ENCODE measurements around the gene ATR.
"Not testable (repeated sequence)": the region's sequence is repeated elsewhere in the genome, so short reads cannot be mapped to it uniquely, and the experiment has no call there.

The ATR gene

DNA sequence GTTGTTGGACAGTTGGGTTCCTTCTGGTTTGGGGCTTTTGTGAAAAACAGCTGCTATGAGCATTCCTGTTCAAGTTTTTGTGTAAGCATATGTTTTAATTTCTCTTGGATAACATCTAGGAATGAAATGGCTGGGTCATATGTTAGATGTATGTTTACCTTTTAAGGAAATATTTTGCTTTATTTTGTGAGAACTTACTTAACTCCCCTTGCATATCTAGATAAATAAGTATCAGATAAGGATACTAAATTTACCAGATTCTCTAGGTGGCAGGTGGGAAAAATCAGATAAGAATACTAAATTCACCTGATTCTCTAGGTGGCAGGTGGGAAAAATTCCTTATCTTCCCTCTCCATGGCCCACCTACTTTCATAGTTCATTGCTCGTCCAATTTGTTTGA is 16.6 kb upstream of the ATR start:
- DNase-seq (ENCODE audit: low read depth in 2 of 2, low spot score in 1 of 2), result no peak

DNA sequence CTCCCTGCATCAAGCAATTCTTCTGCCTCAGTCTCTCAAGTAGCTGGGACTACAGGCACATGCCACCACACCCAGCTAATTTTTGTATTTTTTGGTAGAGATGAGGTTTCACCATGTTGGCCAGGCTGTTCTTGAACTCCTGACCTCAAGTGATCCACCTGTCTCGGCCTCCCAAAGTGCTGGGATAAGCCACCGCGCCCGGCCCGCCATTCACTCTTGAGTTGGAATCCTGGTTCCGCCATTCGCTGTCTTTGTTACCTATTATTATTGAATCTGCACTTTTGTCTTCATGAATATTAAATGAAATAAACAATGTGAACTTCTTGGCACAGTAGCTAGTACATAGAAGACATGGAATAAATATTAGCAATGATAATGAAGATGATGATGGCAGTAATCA is 13.7 kb upstream of the ATR start:
- DNase-seq (ENCODE audit: low read depth in 2 of 2, low spot score in 1 of 2), result not testable (repeated sequence)

GRCh38 chr3:142588703-142589102 is 10.2 kb upstream of the ATR start:
- no peak for DNase-seq (ENCODE audit: low read depth in 2 of 2, low spot score in 1 of 2)

- no peak for DNase-seq (ENCODE audit: low read depth in 2 of 2, low spot score in 1 of 2)
Measured at GRCh38 chr3:142586803-142587406, 8.4 kb upstream of the ATR start.

GRCh38 chr3:142581070-142581469 is 2.5 kb upstream of the ATR start:
- DNase-seq (ENCODE audit: low read depth in 2 of 2, low spot score in 1 of 2), result not testable (repeated sequence)

- DNase-seq (ENCODE audit: low read depth in 2 of 2, low spot score in 1 of 2), result no peak
Measured at GRCh38 chr3:142580061-142580423, 1.5 kb upstream of the ATR start.

DNA sequence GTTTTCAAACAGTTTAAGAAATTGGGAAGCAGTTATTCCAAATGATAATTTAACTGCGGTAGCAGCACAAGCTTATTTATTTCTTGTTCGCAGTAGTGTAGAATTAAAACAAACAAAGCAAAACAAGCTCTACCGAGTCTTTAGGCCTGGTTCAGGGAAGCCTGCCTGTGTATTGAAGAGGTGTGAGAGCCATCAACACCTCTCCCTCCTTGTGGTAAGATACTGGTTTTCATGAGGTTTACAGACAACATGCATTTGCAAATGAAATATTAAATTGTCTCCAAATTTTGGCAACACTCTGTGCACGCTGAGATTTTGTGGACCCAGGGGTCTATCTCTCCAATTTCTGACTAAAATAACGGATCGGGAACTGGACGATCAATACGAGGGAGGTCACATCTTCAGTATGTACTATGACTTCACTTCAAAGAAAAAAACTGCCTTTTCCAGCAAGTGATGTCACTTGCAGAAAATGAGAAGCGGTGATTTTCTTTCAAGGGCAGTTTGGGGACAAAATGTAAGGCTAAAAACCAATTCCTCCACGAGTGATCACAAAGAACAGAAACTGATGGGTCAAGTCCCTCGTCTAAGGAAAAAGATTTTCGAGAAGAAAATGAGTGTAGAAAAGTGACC is 721 bp downstream of the ATR start:
- DNase-seq (ENCODE audit: low read depth in 2 of 2, low spot score in 1 of 2), result no peak

DNA sequence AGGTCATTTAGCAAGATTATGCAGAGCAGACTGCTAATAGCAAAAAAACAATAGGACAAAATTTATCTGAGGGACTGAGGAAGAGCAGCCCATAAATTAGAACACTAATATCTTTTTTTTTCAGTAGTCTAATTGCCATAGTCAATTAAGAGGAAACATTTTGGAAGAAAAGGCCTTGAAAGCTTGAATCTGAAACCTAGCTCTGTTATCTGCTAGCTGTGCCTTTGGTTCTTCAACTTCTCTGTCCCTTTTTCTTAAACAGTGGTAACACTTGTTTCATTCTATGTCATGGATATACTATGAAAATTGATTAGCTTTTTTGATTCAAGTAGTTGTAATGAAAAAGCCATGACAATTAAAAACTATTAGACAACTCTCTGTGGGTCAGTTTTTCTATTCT is 1.7 kb downstream of the ATR start:
- no peak for DNase-seq (ENCODE audit: low read depth in 2 of 2, low spot score in 1 of 2)

- no peak for DNase-seq (ENCODE audit: low read depth in 2 of 2, low spot score in 1 of 2)
Measured at GRCh38 chr3:142574665-142575064, 3.9 kb downstream of the ATR start.

DNA sequence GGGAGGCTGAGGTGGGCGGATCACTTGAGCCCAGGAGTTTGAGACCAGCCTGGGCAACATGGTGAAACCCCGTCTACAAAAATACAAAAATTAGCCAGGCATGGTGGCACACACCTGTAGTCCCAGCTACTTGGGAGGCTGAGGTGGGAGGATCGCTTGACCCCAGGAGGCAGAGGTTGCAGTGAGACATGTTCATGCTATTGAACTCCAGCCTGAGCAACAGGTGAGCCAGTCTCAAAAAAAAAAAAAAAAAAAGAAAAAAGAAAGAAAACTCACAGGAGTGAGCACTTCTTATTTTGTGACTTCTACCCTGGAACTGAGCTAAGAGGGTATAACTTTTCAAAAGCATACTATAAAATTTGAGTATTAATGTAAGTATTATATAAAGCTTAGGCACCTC is 4.3 kb downstream of the ATR start:
- DNase-seq (ENCODE audit: low read depth in 2 of 2, low spot score in 1 of 2), result not testable (repeated sequence)

GRCh38 chr3:142569422-142569821 is 9.1 kb downstream of the ATR start:
- not testable (repeated sequence) for DNase-seq (ENCODE audit: low read depth in 2 of 2, low spot score in 1 of 2)

GRCh38 chr3:142568393-142569017 is 10.0 kb downstream of the ATR start:
- no peak for DNase-seq (ENCODE audit: low read depth in 2 of 2, low spot score in 1 of 2)

DNA sequence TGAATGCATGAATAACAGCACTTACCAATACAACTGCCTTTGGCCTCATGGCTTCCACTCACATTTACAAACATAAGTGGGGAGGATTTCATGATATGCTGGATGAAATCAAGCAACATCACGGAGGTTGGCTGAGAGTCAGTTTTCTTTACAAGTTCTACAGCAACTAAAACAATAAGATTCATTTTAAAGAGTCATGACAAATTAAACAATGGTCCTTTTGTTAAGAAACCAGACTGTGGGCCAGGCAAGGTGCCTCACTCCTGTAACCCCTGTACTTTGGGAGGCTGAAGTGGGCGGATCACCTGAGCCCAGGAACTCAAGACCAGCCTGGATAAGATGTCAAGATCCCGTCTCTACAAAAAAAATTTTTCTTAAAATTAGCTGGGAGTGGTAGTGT is 12.4 kb downstream of the ATR start:
- no peak for DNase-seq (ENCODE audit: low read depth in 2 of 2, low spot score in 1 of 2)

DNA sequence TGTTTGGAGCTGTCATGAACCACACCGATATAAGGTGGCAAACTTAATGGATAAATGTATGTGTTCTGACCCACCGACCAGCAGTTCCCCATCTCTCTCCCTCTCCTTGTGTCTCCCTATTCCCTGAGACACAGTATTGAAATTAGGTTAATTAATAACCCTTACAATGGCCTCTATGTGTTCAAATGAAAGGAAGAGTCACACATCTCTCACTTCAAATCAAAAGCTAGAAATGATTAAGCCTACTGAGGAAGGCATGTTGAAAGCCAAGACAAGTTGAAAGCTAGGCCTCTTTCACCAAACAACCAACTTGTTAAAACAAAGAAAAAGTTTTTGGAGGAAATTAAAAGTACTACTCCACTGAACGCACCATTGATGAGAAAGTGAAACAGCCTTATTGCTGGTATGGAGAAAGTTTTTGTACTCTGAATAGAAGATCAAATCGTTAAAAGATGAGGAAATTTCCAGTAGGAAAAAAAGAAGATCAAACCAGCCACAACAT is 15.0 kb downstream of the ATR start:
- no peak for DNase-seq (ENCODE audit: low read depth in 2 of 2, low spot score in 1 of 2)

GRCh38 chr3:142560118-142560517 is 18.4 kb downstream of the ATR start:
- DNase-seq (ENCODE audit: low read depth in 2 of 2, low spot score in 1 of 2), result no peak

DNA sequence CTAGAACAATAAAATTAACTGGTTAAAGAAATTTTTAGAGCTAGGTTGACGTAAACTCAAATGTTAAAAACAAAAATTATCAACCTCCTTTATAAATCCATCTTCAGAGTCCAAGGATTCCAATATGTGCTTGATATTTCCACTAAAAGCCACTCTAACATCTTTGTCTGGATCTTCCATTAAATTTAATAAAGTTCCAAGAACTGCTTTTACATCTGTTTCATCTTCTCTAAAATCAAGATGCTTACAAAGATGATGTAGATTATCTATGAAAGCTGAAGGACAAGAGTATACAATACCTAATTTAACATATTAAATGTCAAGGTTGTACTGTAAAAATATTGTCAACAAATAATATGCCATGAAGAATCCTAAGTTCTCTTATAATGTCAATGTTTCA is 24.8 kb downstream of the ATR start:
- no peak for DNase-seq (ENCODE audit: low read depth in 2 of 2, low spot score in 1 of 2)

DNA sequence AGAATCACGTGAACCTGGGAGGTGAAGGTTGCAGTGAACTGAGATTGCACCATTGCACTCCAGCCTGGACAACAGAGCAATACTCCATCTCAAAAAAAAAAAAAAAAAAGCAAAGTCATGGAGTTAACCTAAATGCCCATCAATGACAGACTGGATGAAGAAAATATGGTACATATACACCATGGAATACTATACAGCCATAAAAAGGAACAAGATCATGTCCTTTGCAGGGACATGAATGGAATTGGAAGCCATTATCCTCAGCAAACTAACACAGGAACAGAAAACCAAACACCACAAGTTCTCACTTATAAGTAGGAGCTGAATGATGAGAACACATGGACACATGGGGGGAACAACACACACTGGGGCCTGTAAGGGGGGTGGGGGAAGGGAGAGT is 26.0 kb downstream of the ATR start:
- DNase-seq (ENCODE audit: low read depth in 2 of 2, low spot score in 1 of 2), result not testable (repeated sequence)

DNA sequence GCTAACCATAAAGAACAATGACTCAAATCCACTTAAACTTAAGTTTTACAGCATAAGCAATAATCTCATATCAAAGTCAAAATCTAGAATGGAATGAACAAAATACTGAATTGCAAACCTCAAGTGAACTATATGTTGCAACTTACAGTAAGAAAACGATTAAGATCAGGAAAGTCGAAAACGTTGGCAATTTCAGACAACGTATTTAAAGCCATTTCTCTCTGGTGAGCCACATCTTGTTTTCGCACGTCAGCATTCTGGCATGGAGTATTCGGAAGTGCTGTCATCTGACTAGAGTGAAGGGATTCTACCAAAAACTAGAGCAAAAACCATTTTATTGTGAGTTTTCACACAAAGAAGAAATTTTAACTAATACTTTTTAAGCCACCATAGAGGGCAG is 28.5 kb downstream of the ATR start:
- no peak for DNase-seq (ENCODE audit: low read depth in 2 of 2, low spot score in 1 of 2)

DNA sequence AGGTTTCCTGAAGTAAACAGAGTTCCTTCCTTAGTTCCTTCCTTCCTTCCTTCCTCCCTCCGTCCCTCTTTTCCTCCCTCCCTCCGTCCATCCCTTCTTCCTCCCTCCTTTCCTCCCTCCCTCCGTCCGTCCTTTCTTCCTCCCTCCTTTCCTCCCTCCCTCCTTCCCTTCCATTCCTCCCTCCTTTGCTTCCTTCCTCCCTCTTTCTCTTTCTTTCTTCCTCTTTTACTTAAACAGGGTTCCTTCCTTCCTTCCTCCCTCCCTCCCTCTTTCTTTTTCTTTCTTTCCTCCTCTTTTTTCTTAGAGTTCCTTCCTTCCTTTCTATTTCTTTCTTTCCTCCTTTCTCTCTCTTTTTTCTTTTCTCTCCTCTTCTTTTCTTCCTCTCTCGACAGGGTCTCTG is 35.2 kb downstream of the ATR start:
- no peak for DNase-seq (ENCODE audit: low read depth in 2 of 2, low spot score in 1 of 2)

GRCh38 chr3:142542054-142542453 is 36.5 kb downstream of the ATR start:
- DNase-seq (ENCODE audit: low read depth in 2 of 2, low spot score in 1 of 2), result no peak

GRCh38 chr3:142536519-142536918 is 42.0 kb downstream of the ATR start:
- DNase-seq (ENCODE audit: low read depth in 2 of 2, low spot score in 1 of 2), result no peak

DNA sequence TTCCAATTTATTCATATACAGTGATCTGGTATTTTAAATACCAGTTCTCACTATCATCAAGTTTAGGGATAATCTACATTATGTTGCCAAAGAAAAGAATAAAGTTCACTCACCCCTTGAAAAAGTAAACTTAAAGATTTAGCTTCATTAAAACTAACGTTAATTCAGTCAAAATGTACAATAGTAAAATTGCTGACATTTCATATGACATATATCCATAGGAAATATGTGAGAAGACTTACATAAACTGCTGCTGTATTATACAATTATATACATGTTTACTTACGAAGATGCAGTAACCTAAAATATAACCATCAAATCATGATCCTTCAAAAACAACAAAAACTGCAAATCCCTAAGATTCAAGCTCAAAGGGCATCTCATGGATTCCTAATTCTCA is 44.0 kb downstream of the ATR start:
- no peak for DNase-seq (ENCODE audit: low read depth in 2 of 2, low spot score in 1 of 2)

DNA sequence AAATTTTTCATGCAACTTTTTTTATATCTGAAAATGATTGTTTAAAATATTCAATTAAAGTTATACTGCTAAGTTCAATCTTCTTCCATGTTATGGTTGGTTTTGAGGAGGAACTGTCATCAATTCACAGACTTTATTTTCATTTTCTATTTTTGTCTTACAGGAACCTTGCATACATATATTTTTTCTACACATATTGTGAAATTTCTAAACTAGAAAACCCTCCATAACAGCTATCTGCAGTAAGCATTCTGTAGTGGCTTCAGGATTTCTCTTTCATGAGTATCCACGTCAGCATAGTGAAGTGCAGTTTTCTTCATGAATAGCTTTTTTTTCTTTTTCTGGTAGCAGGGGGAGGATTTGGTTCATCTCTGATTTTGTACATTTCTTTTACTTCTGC is 48.2 kb downstream of the ATR start:
- no peak for DNase-seq (ENCODE audit: low read depth in 2 of 2, low spot score in 1 of 2)

All from stimulated activated CD8-positive, alpha-beta memory T cell treated with anti-CD3 and anti-CD28 coated beads, Interleukin-4, amount 100 ng/mL, for 4 hours (primary cell).